ENCODE data around the gene RNF224. TPM values are rescaled to one million over a fixed set of nuclear protein-coding genes. Genes with fewer than 3 reads are reported as not detected.
A peak's percentile ranks its signal among the peaks of the same experiment; 100 is the strongest.
"Not testable (repeated sequence)": the region's sequence is repeated elsewhere in the genome, so short reads cannot be mapped to it uniquely, and the experiment has no call there.

Gene RNF224
- total RNA-seq, 1 donor from 2014 or later, result not detected

- Histone ChIP-seq H3K4me3 (ENCODE audit: low read depth, low read length) (no peak overlapping the region), H3K36me3 (ENCODE audit: control insufficient read depth, insufficient read depth, low read length) (no peaks in the 10 kb centered on the region), H3K27me3 (ENCODE audit: control insufficient read depth, insufficient read depth, low read length) (no peaks in the 10 kb centered on the region)
- TF ChIP-seq CTCF (IDR thresholded peaks at IDR 0.05; ENCODE audit: insufficient read depth, low read length, poor library complexity, severe bottlenecking), result no peak
- DNase-seq (ENCODE audit: low read depth), result no peak
Measured at GRCh38 chr9:137256856-137257255, 29.6 kb downstream of the RNF224 start.

GRCh38 chr9:137262173-137262908 is 35.0 kb downstream of the RNF224 start:
- not testable (repeated sequence) for H3K36me3 ChIP-seq (ENCODE audit: control insufficient read depth, insufficient read depth, low read length); H3K27me3 ChIP-seq (ENCODE audit: control insufficient read depth, insufficient read depth, low read length); DNase-seq (ENCODE audit: low read depth); H3K4me3 ChIP-seq (ENCODE audit: low read depth, low read length)
- peak; percentile 47 for TF ChIP-seq CTCF (IDR thresholded peaks at IDR 0.05; ENCODE audit: insufficient read depth, low read length, poor library complexity, severe bottlenecking)

- Histone ChIP-seq H3K27me3 (ENCODE audit: control insufficient read depth, insufficient read depth, low read length) (no peaks in the 10 kb centered on the region), H3K36me3 (ENCODE audit: control insufficient read depth, insufficient read depth, low read length) (peaks cover 3% of the 10 kb centered on the region), H3K4me3 (ENCODE audit: low read depth, low read length) (no peak overlapping the region)
- TF ChIP-seq CTCF (IDR thresholded peaks at IDR 0.05; ENCODE audit: insufficient read depth, low read length, poor library complexity, severe bottlenecking), result no peak
- no peak for DNase-seq (ENCODE audit: low read depth)
Measured at GRCh38 chr9:137262909-137263285, 35.6 kb downstream of the RNF224 start.

- TF ChIP-seq CTCF (IDR thresholded peaks at IDR 0.05; ENCODE audit: insufficient read depth, low read length, poor library complexity, severe bottlenecking), result no peak
- Histone ChIP-seq H3K27me3 (ENCODE audit: control insufficient read depth, insufficient read depth, low read length) (no peaks in the 10 kb centered on the region), H3K4me3 (ENCODE audit: low read depth, low read length) (no peak overlapping the region), H3K36me3 (ENCODE audit: control insufficient read depth, insufficient read depth, low read length) (peaks cover 3% of the 10 kb centered on the region)
- DNase-seq (ENCODE audit: low read depth), result no peak
Measured at GRCh38 chr9:137263506-137263905, 36.2 kb downstream of the RNF224 start.

GRCh38 chr9:137264067-137264466 is 36.8 kb downstream of the RNF224 start:
- H3K4me3 ChIP-seq (ENCODE audit: low read depth, low read length), result no peak overlapping the region
- no peaks in the 10 kb centered on the region for H3K27me3 ChIP-seq (ENCODE audit: control insufficient read depth, insufficient read depth, low read length)
- no peak for TF ChIP-seq CTCF (IDR thresholded peaks at IDR 0.05; ENCODE audit: insufficient read depth, low read length, poor library complexity, severe bottlenecking)
- peaks cover 3% of the 10 kb centered on the region for H3K36me3 ChIP-seq (ENCODE audit: control insufficient read depth, insufficient read depth, low read length)
- no peak for DNase-seq (ENCODE audit: low read depth)

Data from kidney epithelial cell (primary cell).